Adipocyte (in vitro differentiated cells): ENCODE measurements around the gene SRC.
A peak's percentile ranks its signal among the peaks of the same experiment; 100 is the strongest.

Source experiments
- DNase-seq: peaks from one replicate; pipeline ENCODE4 v3.0.0-alpha.2; 2015; ENCODE audit warnings: low read depth
- H3K27me3 ChIP-seq: replicated peaks from 2 replicates; pipeline ENCODE4 v1.7.0; 2013; ENCODE audit warnings: mild to moderate bottlenecking, low read length, moderate library complexity; ENCODE audit not compliant: control insufficient read depth, insufficient read depth
- H3K36me3 ChIP-seq: 2 replicates; pipeline ENCODE4 v1.7.0; 2013; ENCODE audit warnings: low read length, mild to moderate bottlenecking, moderate library complexity; ENCODE audit not compliant: control insufficient read depth, insufficient read depth, severe bottlenecking
- H3K4me1 ChIP-seq: 2 replicates; pipeline ENCODE4 v1.7.0; 2013; ENCODE audit warnings: mild to moderate bottlenecking, low read length, moderate library complexity; ENCODE audit not compliant: control insufficient read depth, insufficient read depth
- H3K4me3 ChIP-seq: 2 replicates; pipeline ENCODE4 v1.7.0; 2013; ENCODE audit warnings: mild to moderate bottlenecking, low read length, moderate library complexity
- H3K9ac ChIP-seq: 2 replicates; pipeline ENCODE4 v1.7.0; 2013; ENCODE audit warnings: mild to moderate bottlenecking, low read length, moderate library complexity
- H3K9me3 ChIP-seq: 2 replicates; pipeline ENCODE4 v1.7.0; 2013; ENCODE audit warnings: mild to moderate bottlenecking, low read length, moderate library complexity; ENCODE audit not compliant: control insufficient read depth

SRC gene

DNA sequence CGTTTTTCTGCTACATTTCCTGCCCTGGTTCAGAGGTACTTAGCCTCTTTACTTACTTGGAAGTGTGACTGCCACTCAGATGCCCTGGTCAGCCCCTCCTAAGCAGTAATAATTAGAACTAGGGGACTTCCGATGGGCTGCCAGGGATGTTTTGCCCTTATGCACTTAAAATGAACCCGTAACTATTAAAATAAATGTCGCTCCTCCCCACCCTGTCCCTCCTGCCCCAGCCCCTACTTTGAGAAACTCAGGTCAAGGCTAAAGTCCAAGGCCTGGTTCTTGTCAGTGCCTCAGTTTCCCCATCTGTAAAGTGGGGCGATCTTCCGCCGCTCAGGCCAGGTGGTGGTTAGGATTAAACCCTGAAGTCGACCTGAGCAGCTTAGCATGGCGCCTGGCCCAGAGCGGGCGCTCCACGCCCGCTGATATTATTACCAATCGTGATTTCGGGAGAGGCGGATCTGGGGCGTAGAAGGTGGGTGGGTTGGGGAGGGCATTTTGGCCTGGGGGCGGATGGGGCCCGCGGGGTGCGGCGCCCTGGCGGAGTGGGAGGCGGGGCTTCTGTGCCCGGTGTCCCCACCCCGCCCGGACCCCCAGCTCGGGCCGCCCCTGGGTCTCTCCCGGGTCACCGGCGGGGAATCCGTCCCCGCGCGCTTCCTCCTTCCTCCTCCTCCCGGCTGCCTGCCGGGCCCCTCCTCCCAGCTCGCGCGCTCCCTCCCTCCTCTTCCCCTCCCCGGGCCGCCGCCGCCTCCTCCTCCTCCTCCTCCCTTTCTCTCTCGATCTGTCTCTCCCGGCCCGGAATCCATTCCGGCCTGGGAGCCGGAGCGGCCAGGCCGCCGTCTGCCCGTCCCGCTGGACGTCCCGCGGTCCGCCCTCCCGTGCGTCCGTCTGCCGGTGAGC, at the start of gene SRC:
TSS of gene SRC (plus strand) at position 802 of the 897 bp plus-strand sequence. CDS start 38,014 bp downstream, outside the sequence.
- Histone ChIP-seq H3K27me3 (no peaks in the 10 kb centered on the region), H3K9me3 (no peaks in the 10 kb centered on the region), H3K9ac (peak within 1 kb of the TSS; percentile 87), H3K4me3 (peak within 1 kb of the TSS; percentile 79), H3K4me1 (peaks cover 26% of the 10 kb centered on the region), H3K36me3 (no peaks in the 10 kb centered on the region)
- peak; percentile 87 for DNase-seq

- Histone ChIP-seq H3K9me3 (no peaks in the 10 kb centered on the region), H3K9ac (peak overlapping the region; percentile 22), H3K36me3 (peaks cover 9% of the 10 kb centered on the region), H3K4me1 (peaks cover 64% of the 10 kb centered on the region), H3K4me3 (no peak overlapping the region), H3K27me3 (no peaks in the 10 kb centered on the region)
- no peak for DNase-seq
These were observed 49.6 kb upstream of the SRC start for GRCh38 chr20:37296371-37296770.

- peak overlapping the region; percentile 22 for H3K9ac ChIP-seq
- peaks cover 64% of the 10 kb centered on the region for H3K4me1 ChIP-seq
- peak; percentile 23 for DNase-seq
- no peaks in the 10 kb centered on the region for H3K27me3 ChIP-seq
- H3K9me3 ChIP-seq = no peaks in the 10 kb centered on the region
- peaks cover 18% of the 10 kb centered on the region for H3K36me3 ChIP-seq
- no peak overlapping the region for H3K4me3 ChIP-seq
These were observed 48.7 kb upstream of the SRC start for GRCh38 chr20:37297066-37297736.

DNA sequence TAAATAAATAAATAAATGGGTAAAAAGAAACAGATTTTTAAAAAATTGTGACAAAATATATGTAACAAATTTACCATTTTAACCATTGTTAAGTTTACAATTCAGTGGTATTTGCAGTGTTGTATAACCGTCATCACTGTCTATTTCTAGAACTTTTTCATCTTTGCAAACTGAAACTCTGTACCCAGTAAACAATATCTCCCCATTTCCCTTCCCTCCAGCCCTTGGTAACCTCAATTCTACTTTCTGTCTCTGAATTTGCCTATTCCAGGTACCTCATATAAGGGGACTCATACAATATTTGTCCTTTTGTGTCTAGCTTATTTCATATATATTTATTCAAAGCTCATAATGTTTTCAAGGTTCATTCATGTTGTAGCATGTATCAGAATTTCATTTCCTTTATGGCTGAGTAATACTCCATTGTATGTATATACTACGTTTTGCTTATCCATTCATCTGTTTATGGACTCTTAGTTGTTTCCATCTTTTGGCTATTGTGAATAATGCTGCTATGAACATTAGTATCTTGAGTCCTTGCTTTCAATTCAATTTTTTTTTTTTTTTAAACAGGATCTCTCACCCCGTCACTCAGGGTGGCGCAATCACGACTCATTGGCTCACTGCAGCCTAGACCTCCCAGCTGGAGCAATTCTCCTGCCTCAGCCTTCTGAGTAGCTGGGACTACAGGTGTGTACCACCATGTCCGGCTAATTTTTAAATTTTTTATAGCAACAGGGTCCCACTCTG, 47.6 kb upstream of the SRC start:
- peak; percentile 70 for DNase-seq

GRCh38 chr20:37299718-37300528, 46.0 kb upstream of the SRC start:
- Histone ChIP-seq H3K36me3 (peaks cover 37% of the 10 kb centered on the region), H3K9ac (peak overlapping the region; percentile 40), H3K4me3 (no peak overlapping the region), H3K27me3 (no peaks in the 10 kb centered on the region), H3K4me1 (peaks cover 50% of the 10 kb centered on the region), H3K9me3 (no peaks in the 10 kb centered on the region)
- peak; percentile 88 for DNase-seq

More for the DNA sequence above, 47.6 kb upstream of the SRC start:
- Histone ChIP-seq H3K4me1 (peaks cover 64% of the 10 kb centered on the region), H3K4me3 (no peak overlapping the region), H3K36me3 (peaks cover 22% of the 10 kb centered on the region), H3K9me3 (no peaks in the 10 kb centered on the region), H3K27me3 (no peaks in the 10 kb centered on the region), H3K9ac (no peak overlapping the region)

DNA sequence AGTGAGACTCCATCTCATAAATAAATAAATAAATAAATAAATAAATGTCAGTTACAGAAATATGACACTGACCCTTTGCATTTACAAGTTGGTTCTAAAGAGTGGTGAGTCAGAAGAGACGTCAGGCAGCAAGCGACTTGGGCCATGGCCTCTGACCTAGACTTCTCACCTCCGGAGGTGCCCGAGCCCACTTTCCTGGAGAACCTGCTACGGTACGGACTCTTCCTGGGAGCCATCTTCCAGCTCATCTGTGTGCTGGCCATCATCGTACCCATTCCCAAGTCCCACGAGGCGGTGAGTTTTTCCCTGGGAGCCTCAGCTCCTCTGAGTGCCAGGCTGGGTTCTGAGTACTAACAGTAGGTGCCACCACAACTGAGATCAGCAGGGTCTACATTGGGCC, 44.8 kb upstream of the SRC start:
- no peak for DNase-seq
- Histone ChIP-seq H3K36me3 (peaks cover 40% of the 10 kb centered on the region), H3K27me3 (no peaks in the 10 kb centered on the region), H3K4me3 (no peak overlapping the region), H3K9ac (no peak overlapping the region), H3K9me3 (no peaks in the 10 kb centered on the region), H3K4me1 (peaks cover 39% of the 10 kb centered on the region)

DNA sequence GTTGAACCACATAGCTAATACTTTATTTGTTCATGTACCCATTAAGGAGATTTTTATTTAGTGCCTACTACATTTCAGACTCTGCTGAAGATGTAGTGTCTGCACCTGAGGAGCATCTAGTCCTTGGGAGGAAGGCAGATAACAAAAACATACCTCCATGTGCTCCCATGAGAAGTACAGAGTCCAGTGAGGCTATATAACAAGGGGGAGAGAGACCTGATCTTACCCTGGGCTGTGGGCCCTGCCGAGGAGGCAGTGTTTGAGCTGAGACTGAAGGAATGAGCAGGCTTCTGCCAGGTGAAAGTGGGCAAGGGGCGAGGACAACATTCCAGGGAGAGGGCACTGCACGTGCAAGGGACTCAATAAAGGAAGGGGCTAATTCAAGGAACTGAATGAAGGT, 44.4 kb upstream of the SRC start:
- no peak for DNase-seq
- H3K9me3 ChIP-seq = no peaks in the 10 kb centered on the region
- peaks cover 35% of the 10 kb centered on the region for H3K4me1 ChIP-seq
- H3K27me3 ChIP-seq = no peaks in the 10 kb centered on the region
- H3K4me3 ChIP-seq = no peak overlapping the region
- H3K9ac ChIP-seq = no peak overlapping the region
- peaks cover 41% of the 10 kb centered on the region for H3K36me3 ChIP-seq

GRCh38 chr20:37302981-37303380, 43.0 kb upstream of the SRC start:
- Histone ChIP-seq H3K9me3 (no peaks in the 10 kb centered on the region), H3K4me1 (peaks cover 25% of the 10 kb centered on the region), H3K9ac (no peak overlapping the region), H3K36me3 (peaks cover 44% of the 10 kb centered on the region), H3K4me3 (no peak overlapping the region), H3K27me3 (no peaks in the 10 kb centered on the region)
- no peak for DNase-seq

DNA sequence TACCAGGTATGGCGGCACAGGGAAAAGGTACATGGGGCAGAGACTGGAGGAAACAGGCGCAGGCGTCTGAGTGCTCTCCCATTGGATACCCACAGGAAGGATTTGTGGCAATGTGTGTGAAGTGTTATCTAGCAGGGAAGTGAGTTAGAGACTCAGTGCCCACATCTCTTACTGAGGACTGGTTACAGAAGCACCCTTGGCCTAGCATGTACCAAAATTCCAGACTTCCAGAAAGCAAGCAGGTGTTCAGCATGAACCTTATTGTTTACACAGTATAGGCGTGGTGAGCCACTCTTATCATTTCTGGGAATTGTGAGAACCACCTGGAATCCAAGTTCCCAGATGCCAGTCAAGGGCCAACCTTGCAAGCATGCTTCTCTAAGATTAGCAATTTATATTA, 42.3 kb upstream of the SRC start:
- peaks cover 19% of the 10 kb centered on the region for H3K4me1 ChIP-seq
- peaks cover 48% of the 10 kb centered on the region for H3K36me3 ChIP-seq
- H3K4me3 ChIP-seq = no peak overlapping the region
- no peaks in the 10 kb centered on the region for H3K27me3 ChIP-seq
- no peak for DNase-seq
- H3K9me3 ChIP-seq = no peaks in the 10 kb centered on the region
- H3K9ac ChIP-seq = no peak overlapping the region

DNA sequence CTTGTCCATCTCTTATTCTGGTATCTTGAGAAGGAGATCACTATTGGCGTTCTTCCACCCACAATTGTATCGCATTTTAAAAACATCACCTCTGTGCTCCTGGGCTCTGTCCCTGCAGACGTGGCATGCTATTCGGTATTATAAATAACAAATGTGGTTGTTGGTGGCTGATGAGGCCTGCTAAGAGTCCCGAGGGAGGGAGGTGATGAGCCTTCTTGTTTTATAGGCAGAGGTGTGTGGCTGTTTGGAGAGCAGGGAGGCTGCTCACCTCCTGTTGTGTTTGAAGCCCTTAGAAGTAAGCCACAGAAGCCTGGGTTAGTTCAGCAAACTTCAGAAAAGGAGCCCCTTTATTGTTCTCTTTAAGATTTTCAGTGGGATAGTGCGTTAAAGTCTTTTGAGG, 40.9 kb upstream of the SRC start:
- DNase-seq = no peak
- no peak overlapping the region for H3K9ac ChIP-seq
- H3K36me3 ChIP-seq = peaks cover 63% of the 10 kb centered on the region
- H3K4me1 ChIP-seq = peaks cover 5% of the 10 kb centered on the region
- H3K9me3 ChIP-seq = no peaks in the 10 kb centered on the region
- H3K4me3 ChIP-seq = no peak overlapping the region
- no peaks in the 10 kb centered on the region for H3K27me3 ChIP-seq
